H9 (cell line): Measurements from ENCODE around the gene VIT. TPM values are rescaled to one million over a fixed set of nuclear protein-coding genes. Genes with fewer than 3 reads are reported as not detected.

ENCODE experiments used
- DNase-seq: peaks from one replicate; pipeline ENCODE4 v3.0.0-alpha.2; 2017
- H2AFZ ChIP-seq: one replicate; pipeline ENCODE4 v1.6.1; 2013; ENCODE audit warnings: mild to moderate bottlenecking, low read length, control low read depth, moderate library complexity
- H2AK5ac ChIP-seq: 2 replicates; pipeline ENCODE4 v1.6.1; 2013; ENCODE audit warnings: low read length, control low read depth, mixed read lengths; ENCODE audit not compliant: insufficient read length
- H2BK120ac ChIP-seq: one replicate; pipeline ENCODE4 v1.6.1; 2013; ENCODE audit warnings: low read depth, mild to moderate bottlenecking, low read length, control low read depth, inconsistent platforms; ENCODE audit not compliant: poor library complexity, severe bottlenecking
- H2BK12ac ChIP-seq: 2 replicates; pipeline ENCODE4 v1.6.1; 2013; ENCODE audit warnings: low read length, control low read depth, mixed read lengths, low read depth; ENCODE audit not compliant: insufficient read length
- H2BK15ac ChIP-seq: 2 replicates; pipeline ENCODE4 v1.6.1; 2013; ENCODE audit warnings: low read depth, low read length, control low read depth
- H2BK20ac ChIP-seq: one replicate; pipeline ENCODE4 v1.6.1; 2013; ENCODE audit warnings: low read depth, mild to moderate bottlenecking, low read length, control low read depth, inconsistent platforms; ENCODE audit not compliant: poor library complexity, severe bottlenecking
- H2BK5ac ChIP-seq: 2 replicates; pipeline ENCODE4 v1.6.1; 2013; ENCODE audit warnings: low read length, control low read depth, mixed read lengths; ENCODE audit not compliant: insufficient read length
- H3K14ac ChIP-seq: 2 replicates; pipeline ENCODE4 v1.6.1; 2013; ENCODE audit warnings: low read length, control low read depth; ENCODE audit not compliant: insufficient read depth
- H3K18ac ChIP-seq: 2 replicates; pipeline ENCODE4 v1.6.1; 2013; ENCODE audit warnings: low read depth, mild to moderate bottlenecking, mixed read lengths, low read length, control low read depth; ENCODE audit not compliant: insufficient read length
- H3K23ac ChIP-seq: 2 replicates; pipeline ENCODE4 v1.6.1; 2013; ENCODE audit warnings: low read length, control low read depth, mixed read lengths, low read depth; ENCODE audit not compliant: insufficient read length
- H3K23me2 ChIP-seq: 2 replicates; pipeline ENCODE4 v1.6.1; 2013; ENCODE audit warnings: low read depth, mild to moderate bottlenecking, mixed read lengths, low read length, control low read depth; ENCODE audit not compliant: insufficient read length, poor library complexity, severe bottlenecking
- H3K27ac ChIP-seq: 2 replicates; pipeline ENCODE4 v1.5.1; 2013; ENCODE audit warnings: low read length, control low read depth, mixed read lengths, low read depth; ENCODE audit not compliant: insufficient read length
- H3K27me3 ChIP-seq: 2 replicates; pipeline ENCODE4 v1.6.1; 2013; ENCODE audit warnings: low read length, control low read depth, inconsistent platforms; ENCODE audit not compliant: insufficient read depth
- H3K4ac ChIP-seq: 2 replicates; pipeline ENCODE4 v1.6.1; 2013; ENCODE audit warnings: low read depth, mild to moderate bottlenecking, control low read depth, inconsistent platforms, low read length, moderate library complexity
- H3K4me1 ChIP-seq: 2 replicates; pipeline ENCODE4 v1.6.1; 2013; ENCODE audit warnings: low read length, control low read depth, inconsistent platforms; ENCODE audit not compliant: insufficient read depth
- H3K4me2 ChIP-seq: 2 replicates; pipeline ENCODE4 v1.6.1; 2013; ENCODE audit warnings: low read length, control low read depth, mixed read lengths; ENCODE audit not compliant: insufficient read length, insufficient read depth
- H3K56ac ChIP-seq: 2 replicates; pipeline ENCODE4 v1.6.1; 2013; ENCODE audit warnings: low read depth, mild to moderate bottlenecking, mixed read lengths, low read length, control low read depth; ENCODE audit not compliant: insufficient read length
- H3K79me1 ChIP-seq: 2 replicates; pipeline ENCODE4 v1.6.1; 2013; ENCODE audit warnings: low read depth, mild to moderate bottlenecking, moderate library complexity, low read length, control low read depth, inconsistent platforms; ENCODE audit not compliant: insufficient read depth, poor library complexity, severe bottlenecking
- H3K79me2 ChIP-seq: 2 replicates; pipeline ENCODE4 v1.6.1; 2013; ENCODE audit warnings: low read length, control low read depth, inconsistent platforms; ENCODE audit not compliant: insufficient read depth
- H3K9ac ChIP-seq: 2 replicates; pipeline ENCODE4 v1.6.1; 2013; ENCODE audit warnings: low read length, control low read depth, mixed read lengths; ENCODE audit not compliant: insufficient read length; ENCODE audit errors: extremely low read depth
- H3K9me3 ChIP-seq: one replicate; pipeline ENCODE4 v1.6.1; 2013; ENCODE audit warnings: low read depth, low read length, inconsistent platforms; ENCODE audit not compliant: control insufficient read depth
- H3T11ph ChIP-seq: one replicate; pipeline ENCODE4 v1.6.1; 2013; ENCODE audit warnings: mild to moderate bottlenecking, low read length, control low read depth, inconsistent platforms
- H4K20me1 ChIP-seq: one replicate; pipeline ENCODE4 v1.6.1; 2013; ENCODE audit not compliant: control insufficient read depth, insufficient read length, insufficient read depth
- H4K5ac ChIP-seq: 2 replicates; pipeline ENCODE4 v1.6.1; 2013; ENCODE audit warnings: low read depth, mild to moderate bottlenecking, mixed read lengths, low read length, control low read depth; ENCODE audit not compliant: insufficient read length
- H4K8ac ChIP-seq: replicated peaks from 2 replicates; pipeline ENCODE4 v1.6.1; 2013; ENCODE audit warnings: low read length, control low read depth, mixed read lengths, low read depth; ENCODE audit not compliant: insufficient read length
- H4K91ac ChIP-seq: 2 replicates; pipeline ENCODE4 v1.6.1; 2013; ENCODE audit warnings: low read depth, mild to moderate bottlenecking, moderate library complexity, mixed read lengths, low read length, control low read depth; ENCODE audit not compliant: insufficient read length
- H3K27ac Mint-ChIP-seq, 3 experiments: 2 replicates in 2 of 3; 3 replicates in 1 of 3; pipeline ENCODE4 v1.8.0; 2020 to 2021; ENCODE audit warnings: mixed read lengths in 3 of 3, mild to moderate bottlenecking in 1 of 3, moderate library complexity in 1 of 3
- H3K27me3 Mint-ChIP-seq: 2 replicates; pipeline ENCODE4 v1.8.0; 2021; ENCODE audit warnings: low read depth, mild to moderate bottlenecking, moderate library complexity, mixed read lengths
- H3K36me3 Mint-ChIP-seq, 3 experiments: 2 replicates in 2 of 3; 3 replicates in 1 of 3; pipeline ENCODE4 v1.8.0; 2020 to 2021; ENCODE audit warnings: low read depth in 3 of 3, mixed read lengths in 3 of 3; ENCODE audit not compliant: insufficient read depth in 1 of 3
- H3K4me1 Mint-ChIP-seq, 2 experiments: 2 replicates each; pipeline ENCODE4 v1.8.0; 2020; ENCODE audit warnings: mixed read lengths in 2 of 2
- H3K4me3 Mint-ChIP-seq, 2 experiments: 2 replicates in 1 of 2; 3 replicates in 1 of 2; pipeline ENCODE4 v1.8.0; 2020 to 2021; ENCODE audit warnings: mild to moderate bottlenecking in 2 of 2, mixed read lengths in 2 of 2, moderate library complexity in 1 of 2
- H3K9me3 Mint-ChIP-seq, 2 experiments: 2 replicates in 1 of 2; 3 replicates in 1 of 2; pipeline ENCODE4 v1.8.0; 2020; ENCODE audit warnings: mild to moderate bottlenecking in 2 of 2, mixed read lengths in 2 of 2, moderate library complexity in 1 of 2
- WGBS: extraction: QIAGEN DNeasy Blood & Tissue Kit; methylation state at CpG from one replicate; pipeline ENCODE4 v1.1.7; 2013; ENCODE audit warnings: missing lambda C conversion rate, low lambda C conversion rate, mixed read lengths; ENCODE audit not compliant: insufficient read length; ENCODE audit errors: extremely low coverage; 5-methylcytosine and 5-hydroxymethylcytosine counted together
- total RNA-seq: library from RNA; stranded (reverse); gene quantifications from 2 replicates; pipeline ENCODE4 v1.2.1, GENCODE V29; 2021
- TF ChIP-seq, protein P1 (sequence below): fragments of 200-600 bp; sonication (generic); conservative IDR thresholded peaks from 3 replicates; pipeline ENCODE4 v1.8.0; 2021; ENCODE audit warnings: antibody characterized with exemption, mild to moderate bottlenecking

Gene VIT
- total RNA-seq, 1 experiment from 2014 or later = 0.15 TPM

DNA sequence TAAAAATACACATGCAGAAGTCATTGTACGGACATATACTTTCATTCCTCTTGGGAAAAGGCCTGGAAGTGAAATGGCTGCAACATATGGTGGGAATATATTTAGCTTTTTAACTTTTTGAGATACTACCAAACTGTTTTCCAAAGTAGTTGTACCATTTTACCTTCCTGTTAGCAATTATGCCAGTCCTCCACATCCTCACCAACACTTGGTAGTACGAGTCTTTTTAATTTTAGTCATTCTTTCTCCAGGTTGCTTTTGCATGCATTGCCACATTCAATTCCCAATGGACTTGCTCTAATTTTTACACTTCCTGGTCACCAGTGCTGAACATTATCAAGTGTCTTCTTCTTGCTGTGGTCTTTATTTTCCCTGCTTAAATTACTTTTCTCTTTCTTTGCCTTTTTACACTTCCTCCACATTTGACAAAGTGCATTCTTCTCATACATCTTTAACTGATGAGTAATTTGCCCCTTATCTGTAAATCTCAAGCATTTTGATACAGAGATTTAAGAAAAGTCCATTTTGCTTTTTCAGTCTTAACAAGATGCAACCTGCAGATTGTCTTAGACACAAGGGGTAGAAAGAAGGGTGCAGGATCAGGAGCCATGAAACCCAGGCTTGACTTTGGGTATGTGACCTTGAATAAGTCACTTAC, 14.5 kb downstream of the VIT start:
- H3K4me1 ChIP-seq = no peaks in the 10 kb centered on the region; the same call in 1 of the 2 replicates
- no peak overlapping the region for H4K5ac ChIP-seq
- no peak overlapping the region for H2AFZ ChIP-seq
- H3K23ac ChIP-seq = no peak overlapping the region
- H3K56ac ChIP-seq = no peak overlapping the region
- H3K9me3 Mint-ChIP-seq = peaks cover 8 to 9% of the 10 kb centered on the region in 2 experiments; a peak in 4 of 5 replicates
- H3K79me2 ChIP-seq = no peaks in the 10 kb centered on the region
- H3K9ac ChIP-seq = no peak overlapping the region
- no peaks in the 10 kb centered on the region for H3K23me2 ChIP-seq
- H2BK5ac ChIP-seq = no peak overlapping the region
- no peak overlapping the region for H2AK5ac ChIP-seq
- no peaks in the 10 kb centered on the region for H4K20me1 ChIP-seq
- H3K79me1 ChIP-seq = no peaks in the 10 kb centered on the region
- H3K36me3 Mint-ChIP-seq = peaks cover 3 to 10% (median 4%) of the 10 kb centered on the region in 3 experiments; a peak in 5 of 7 replicates
- no peak overlapping the region for H3T11ph ChIP-seq
- H3K4me2 ChIP-seq = no peak overlapping the region
- H3K27me3 Mint-ChIP-seq = 0 out of 2 replicates have a peak, but pooled peaks cover 1% of the 10 kb centered on the region
- H4K8ac ChIP-seq = no peak overlapping the region
- DNase-seq = no peak
- no peak overlapping the region for H3K27ac ChIP-seq
- H4K91ac ChIP-seq = no peak overlapping the region
- TF ChIP-seq, protein P1, sequence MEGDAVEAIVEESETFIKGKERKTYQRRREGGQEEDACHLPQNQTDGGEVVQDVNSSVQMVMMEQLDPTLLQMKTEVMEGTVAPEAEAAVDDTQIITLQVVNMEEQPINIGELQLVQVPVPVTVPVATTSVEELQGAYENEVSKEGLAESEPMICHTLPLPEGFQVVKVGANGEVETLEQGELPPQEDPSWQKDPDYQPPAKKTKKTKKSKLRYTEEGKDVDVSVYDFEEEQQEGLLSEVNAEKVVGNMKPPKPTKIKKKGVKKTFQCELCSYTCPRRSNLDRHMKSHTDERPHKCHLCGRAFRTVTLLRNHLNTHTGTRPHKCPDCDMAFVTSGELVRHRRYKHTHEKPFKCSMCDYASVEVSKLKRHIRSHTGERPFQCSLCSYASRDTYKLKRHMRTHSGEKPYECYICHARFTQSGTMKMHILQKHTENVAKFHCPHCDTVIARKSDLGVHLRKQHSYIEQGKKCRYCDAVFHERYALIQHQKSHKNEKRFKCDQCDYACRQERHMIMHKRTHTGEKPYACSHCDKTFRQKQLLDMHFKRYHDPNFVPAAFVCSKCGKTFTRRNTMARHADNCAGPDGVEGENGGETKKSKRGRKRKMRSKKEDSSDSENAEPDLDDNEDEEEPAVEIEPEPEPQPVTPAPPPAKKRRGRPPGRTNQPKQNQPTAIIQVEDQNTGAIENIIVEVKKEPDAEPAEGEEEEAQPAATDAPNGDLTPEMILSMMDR = no peak
- WGBS = no CpG with 5 or more reads among the region's 2 CpGs
- H3K14ac ChIP-seq = no peak overlapping the region
- H2BK120ac ChIP-seq = no peak overlapping the region
- no peaks in the 10 kb centered on the region for H3K9me3 ChIP-seq
- no peak overlapping the region for H2BK12ac ChIP-seq
- H3K27ac Mint-ChIP-seq = no peak overlapping the region
- H2BK20ac ChIP-seq = no peak overlapping the region
- no peak overlapping the region for H2BK15ac ChIP-seq
- H3K4me1 Mint-ChIP-seq = peaks cover 23 to 24% of the 10 kb centered on the region in 2 experiments
- no peak overlapping the region for H3K4me3 Mint-ChIP-seq
- no peak overlapping the region for H3K18ac ChIP-seq
- H3K27me3 ChIP-seq = no peaks in the 10 kb centered on the region
- H3K4ac ChIP-seq = no peak overlapping the region
